ENCODE measurements around the gene ACBD6.

The ACBD6 gene

DNA sequence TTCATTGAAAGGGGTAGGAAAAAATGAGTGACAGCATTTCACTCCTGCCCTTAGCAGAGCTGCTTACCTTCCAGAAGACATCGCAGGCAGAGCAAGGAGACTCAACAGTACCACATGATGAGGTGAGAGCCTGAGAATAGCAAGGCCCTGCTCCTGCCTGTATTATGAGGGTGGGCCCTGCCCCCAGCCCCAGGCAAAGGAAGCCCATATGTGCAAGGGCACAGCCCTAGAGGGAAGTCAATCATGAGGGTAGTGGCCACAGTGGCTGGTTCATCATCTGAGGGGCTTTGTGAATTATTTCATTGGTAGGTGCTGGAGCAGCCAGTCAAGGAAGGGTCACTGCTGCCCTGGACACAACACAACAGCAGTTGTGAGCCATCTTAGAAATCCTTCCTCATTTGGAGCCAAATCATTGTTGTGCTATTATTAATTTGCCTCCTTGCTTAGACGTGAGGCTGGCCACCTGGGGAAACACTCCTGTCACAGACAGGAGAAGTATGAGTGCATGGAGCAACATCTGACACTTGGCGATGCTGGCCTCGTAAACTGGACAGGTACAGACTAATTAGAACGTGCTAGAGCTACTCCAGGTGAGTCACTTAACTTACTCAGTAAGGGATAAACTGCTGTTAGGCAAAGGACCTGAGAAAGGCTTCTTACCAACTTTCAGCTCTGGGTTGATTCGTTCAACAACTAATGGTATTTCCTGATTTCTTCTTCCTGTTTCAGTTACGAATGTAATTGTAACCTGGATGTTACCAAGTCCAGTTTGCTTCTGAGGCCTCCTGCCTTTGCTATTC, 22.7 kb upstream of the ACBD6 start:
- TF ChIP-seq, protein P1, sequence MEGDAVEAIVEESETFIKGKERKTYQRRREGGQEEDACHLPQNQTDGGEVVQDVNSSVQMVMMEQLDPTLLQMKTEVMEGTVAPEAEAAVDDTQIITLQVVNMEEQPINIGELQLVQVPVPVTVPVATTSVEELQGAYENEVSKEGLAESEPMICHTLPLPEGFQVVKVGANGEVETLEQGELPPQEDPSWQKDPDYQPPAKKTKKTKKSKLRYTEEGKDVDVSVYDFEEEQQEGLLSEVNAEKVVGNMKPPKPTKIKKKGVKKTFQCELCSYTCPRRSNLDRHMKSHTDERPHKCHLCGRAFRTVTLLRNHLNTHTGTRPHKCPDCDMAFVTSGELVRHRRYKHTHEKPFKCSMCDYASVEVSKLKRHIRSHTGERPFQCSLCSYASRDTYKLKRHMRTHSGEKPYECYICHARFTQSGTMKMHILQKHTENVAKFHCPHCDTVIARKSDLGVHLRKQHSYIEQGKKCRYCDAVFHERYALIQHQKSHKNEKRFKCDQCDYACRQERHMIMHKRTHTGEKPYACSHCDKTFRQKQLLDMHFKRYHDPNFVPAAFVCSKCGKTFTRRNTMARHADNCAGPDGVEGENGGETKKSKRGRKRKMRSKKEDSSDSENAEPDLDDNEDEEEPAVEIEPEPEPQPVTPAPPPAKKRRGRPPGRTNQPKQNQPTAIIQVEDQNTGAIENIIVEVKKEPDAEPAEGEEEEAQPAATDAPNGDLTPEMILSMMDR (IDR thresholded peaks at IDR 0.05), result no peak
- Histone ChIP-seq H3K4me3 (no peak overlapping the region), H3K9me3 (no peaks in the 10 kb centered on the region), H3K27ac (peak overlapping the region in 1 of 2 donors; percentile 15), H3K36me3 (no peaks in the 10 kb centered on the region), H3K4me1 (peaks cover 0 to 41% (median 13%) of the 10 kb centered on the region in 4 donors), H3K27me3 (no peaks in the 10 kb centered on the region)
- intact Hi-C loops (cut with DNase I; ENCODE audit: low total_unique reads), result loop anchor here (10.0 kb wide), 1 partner anchor 100 kb away; no protein-coding TSS in a partner anchor
- no peak for DNase-seq

DNA sequence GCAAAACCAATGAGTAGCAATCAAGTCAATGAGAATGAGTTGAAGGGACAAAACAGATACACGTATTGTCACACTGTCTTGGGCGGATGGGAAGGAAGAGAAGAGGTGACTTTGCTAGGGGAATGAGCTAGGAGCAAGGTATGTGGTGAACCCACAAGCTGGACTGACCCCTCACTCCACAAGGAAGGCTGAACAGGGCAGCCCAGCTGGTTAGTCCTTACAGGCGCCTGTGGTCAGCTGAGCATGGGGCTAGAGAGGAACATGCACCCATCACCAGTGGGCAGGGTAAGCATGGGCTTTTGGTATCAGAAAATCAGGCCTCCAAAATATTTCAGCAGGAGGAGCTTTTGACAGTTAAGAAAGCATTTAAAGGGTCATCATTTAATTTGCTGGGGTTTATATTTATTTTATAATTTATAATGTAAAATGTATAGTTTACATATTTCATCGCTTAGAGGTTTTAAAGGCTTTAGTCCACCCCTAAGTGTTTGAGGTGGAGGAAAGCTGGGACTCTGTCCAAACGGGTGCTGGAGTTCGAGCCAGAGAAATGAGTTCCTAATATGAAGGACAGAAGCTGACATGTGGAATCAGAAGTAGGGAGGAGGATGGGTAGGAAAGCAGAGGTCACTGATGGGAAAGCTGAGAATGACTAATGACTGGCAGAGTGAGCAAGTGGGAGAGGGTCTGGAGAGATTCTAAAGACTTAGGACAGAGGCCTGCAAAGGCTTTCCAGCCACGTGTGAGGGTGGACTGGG, 22.0 kb upstream of the ACBD6 start:
- DNase-seq, result no peak
- no peaks in the 10 kb centered on the region for H3K27me3 ChIP-seq
- intact Hi-C loops (cut with DNase I; ENCODE audit: low total_unique reads), result loop anchor here (10.0 kb wide), 1 partner anchor 100 kb away; no protein-coding TSS in a partner anchor
- H3K4me1 ChIP-seq, result peaks cover 0 to 33% (median 10%) of the 10 kb centered on the region in 4 donors
- TF ChIP-seq, protein P1 (IDR thresholded peaks at IDR 0.05), result no peak
- H3K36me3 ChIP-seq, result no peaks in the 10 kb centered on the region
- no peak overlapping the region for H3K4me3 ChIP-seq
- no peak overlapping the region for H3K27ac ChIP-seq
- H3K9me3 ChIP-seq, result no peaks in the 10 kb centered on the region

DNA sequence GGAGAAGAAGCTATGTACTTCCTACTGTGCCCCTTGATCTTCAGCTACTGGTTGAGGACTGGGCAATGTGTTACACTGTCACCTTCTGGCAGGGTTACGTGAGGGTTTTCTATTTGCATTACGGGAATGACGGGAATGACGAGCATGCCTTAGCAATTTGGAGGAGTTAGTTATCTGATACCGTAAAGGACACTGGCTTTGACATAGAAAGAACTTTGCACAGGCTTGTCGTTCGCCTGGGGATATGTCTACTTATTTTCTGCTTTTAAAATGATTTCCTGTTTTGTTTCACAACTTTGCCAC, 19.8 kb upstream of the ACBD6 start:
- Histone ChIP-seq H3K4me3 (no peak overlapping the region), H3K27ac (no peak overlapping the region), H3K36me3 (no peaks in the 10 kb centered on the region), H3K4me1 (peaks cover 0 to 14% (median under 1%) of the 10 kb centered on the region in 4 donors), H3K9me3 (no peaks in the 10 kb centered on the region), H3K27me3 (no peaks in the 10 kb centered on the region)
- TF ChIP-seq, protein P1 (IDR thresholded peaks at IDR 0.05), result no peak
- DNase-seq, result no peak
- intact Hi-C loops (cut with DNase I; ENCODE audit: low total_unique reads), result loop anchor here (10.0 kb wide), 1 partner anchor 103 kb away; no protein-coding TSS in a partner anchor

DNA sequence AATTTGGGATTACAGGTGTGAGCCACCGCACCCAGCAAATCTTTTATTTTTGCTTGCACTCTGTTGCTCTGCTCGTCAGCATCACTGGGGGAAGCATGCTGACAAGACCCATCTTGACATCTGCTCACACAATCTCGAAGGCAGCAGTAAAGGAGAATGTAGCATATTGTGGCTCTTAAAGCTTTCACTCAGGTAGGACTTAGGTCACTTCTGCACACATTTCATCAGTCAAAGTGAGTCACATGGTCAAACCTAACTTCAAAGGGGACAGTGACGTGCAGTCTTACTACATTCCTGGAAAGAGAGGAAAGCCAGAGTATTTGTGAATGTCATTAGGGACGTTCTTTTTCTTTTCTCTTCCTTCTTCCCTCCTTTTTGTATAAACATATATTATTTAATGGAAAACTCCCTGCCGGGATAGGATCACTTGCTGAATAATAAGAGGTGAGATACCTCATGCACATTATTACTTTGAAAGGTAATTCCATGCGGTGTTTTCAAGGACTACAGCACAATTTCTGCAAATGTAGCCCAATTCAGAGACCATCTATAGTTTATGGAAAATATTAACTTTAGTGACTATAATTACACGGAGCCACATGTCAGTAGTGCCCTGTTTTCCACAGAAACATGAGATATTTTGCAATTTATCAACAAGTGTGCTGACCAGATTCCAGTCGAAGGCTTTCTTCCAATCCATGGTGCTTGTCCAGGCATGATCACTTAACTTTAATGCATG, 19.3 kb upstream of the ACBD6 start:
- TF ChIP-seq, protein P1 (IDR thresholded peaks at IDR 0.05), result no peak
- H3K4me3 ChIP-seq, result no peak overlapping the region
- no peak for DNase-seq
- H3K27ac ChIP-seq, result no peak overlapping the region
- H3K36me3 ChIP-seq, result no peaks in the 10 kb centered on the region
- H3K9me3 ChIP-seq, result no peaks in the 10 kb centered on the region
- peaks cover 0 to 8% (median 0%) of the 10 kb centered on the region in 4 donors for H3K4me1 ChIP-seq
- intact Hi-C loops (cut with DNase I; ENCODE audit: low total_unique reads), result loop anchor here (10.0 kb wide), 1 partner anchor 103 kb away; no protein-coding TSS in a partner anchor
- H3K27me3 ChIP-seq, result no peaks in the 10 kb centered on the region

DNA sequence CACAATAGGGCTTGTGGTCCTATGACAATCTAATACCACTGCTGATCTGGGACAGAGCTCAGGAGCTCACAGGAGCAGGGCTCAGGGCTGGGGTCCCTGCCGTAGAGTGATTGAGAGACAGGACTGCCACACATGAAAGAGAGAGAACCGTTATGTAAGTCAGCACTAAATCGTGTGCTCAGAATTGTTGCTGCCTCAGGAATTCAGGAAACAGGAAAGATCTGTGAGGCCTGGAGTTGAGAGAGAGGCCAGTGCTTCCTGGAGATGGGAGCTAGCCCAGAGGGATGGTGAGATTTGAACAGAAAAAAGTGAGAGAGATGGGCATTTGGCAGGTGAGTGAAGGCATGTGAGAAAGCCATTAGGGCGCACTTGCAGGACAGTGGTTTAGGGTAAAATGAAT, 17.5 kb upstream of the ACBD6 start:
- intact Hi-C loops (cut with DNase I; ENCODE audit: low total_unique reads), result loop anchor here (5.0 to 10.0 kb wide), 2 partner anchors 105 to 342 kb away; no protein-coding TSS in a partner anchor
- Histone ChIP-seq H3K27me3 (no peaks in the 10 kb centered on the region), H3K4me3 (no peak overlapping the region), H3K9me3 (no peaks in the 10 kb centered on the region), H3K36me3 (no peaks in the 10 kb centered on the region), H3K4me1 (peaks cover 0 to 5% (median 1%) of the 10 kb centered on the region in 4 donors), H3K27ac (no peak overlapping the region)
- no peak for DNase-seq
- TF ChIP-seq, protein P1 (IDR thresholded peaks at IDR 0.05), result no peak
